ENCODE results near the gene SPATA32. TPM values are rescaled to one million over a fixed set of nuclear protein-coding genes. Genes with fewer than 3 reads are reported as not detected.
A peak's percentile ranks its signal among the peaks of the same experiment; 100 is the strongest.
"Not testable (repeated sequence)": the region's sequence is repeated elsewhere in the genome, so short reads cannot be mapped to it uniquely, and the experiment has no call there.

SPATA32 gene
- total RNA-seq, 4 donors from 2014 or later = not detected

GRCh38 chr17:45253879-45254278 lies 8.0 kb downstream of the SPATA32 start:
- Histone ChIP-seq H3K27ac (no peak overlapping the region), H3K9me3 (no peaks in the 10 kb centered on the region), H3K4me1 (peaks cover 0 to 12% (median under 1%) of the 10 kb centered on the region in 3 donors), H3K36me3 (peaks cover 0 to 3% (median 0%) of the 10 kb centered on the region in 3 donors), H3K27me3 (no peaks in the 10 kb centered on the region), H3K4me3 (no peak overlapping the region)
- 100% methylated on average over 1 to 2 of the region's 4 CpGs for WGBS, 2 donors
- DNase-seq = no peak
- intact Hi-C loops (cut with DNase I) = no loop called here
- TF ChIP-seq CTCF (IDR thresholded peaks at IDR 0.05) = no peak
- TF ChIP-seq POLR2A (IDR thresholded peaks at IDR 0.05) = no peak

GRCh38 chr17:45253237-45253636 lies 8.7 kb downstream of the SPATA32 start:
- H3K9me3 ChIP-seq; H3K36me3 ChIP-seq; H3K4me3 ChIP-seq; H3K27ac ChIP-seq; intact Hi-C loops (cut with DNase I); H3K27me3 ChIP-seq; DNase-seq: not testable (repeated sequence)
- H3K4me1 ChIP-seq = peaks cover 0 to 18% (median 5%) of the 10 kb centered on the region in 3 donors
- 85 to 91% methylated on average over 4 to 7 of the region's 7 CpGs for WGBS, 2 donors

DNA sequence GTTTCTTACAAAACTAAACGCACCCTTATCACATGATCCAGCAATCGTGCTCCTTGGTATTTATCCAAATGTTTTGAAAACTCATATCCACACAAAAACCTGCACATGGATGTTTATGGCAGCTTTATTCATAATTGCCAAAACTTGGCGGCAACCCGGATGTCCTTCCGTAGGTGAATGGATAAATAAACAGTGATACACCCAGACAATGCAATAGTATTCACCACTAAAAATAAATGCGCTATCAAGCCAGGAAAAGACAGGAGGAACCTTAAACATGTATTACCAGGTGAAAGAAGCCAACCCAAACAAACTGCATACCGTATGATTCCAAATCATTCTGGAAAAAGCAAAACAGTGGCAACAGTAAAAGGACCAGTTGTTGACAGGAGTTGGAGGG lies 10.0 kb downstream of the SPATA32 start:
- Histone ChIP-seq H3K27me3 (no peaks in the 10 kb centered on the region), H3K9me3 (no peaks in the 10 kb centered on the region), H3K4me3 (no peak overlapping the region), H3K27ac (peak overlapping the region in 1 of 4 donors; percentile 21), H3K36me3 (peaks cover 0 to 3% (median 0%) of the 10 kb centered on the region in 3 donors), H3K4me1 (peaks cover 5 to 31% (median 10%) of the 10 kb centered on the region in 3 donors)
- no peak for TF ChIP-seq POLR2A (IDR thresholded peaks at IDR 0.05)
- TF ChIP-seq CTCF (IDR thresholded peaks at IDR 0.05) = no peak
- 50 to 64% methylated on average over 7 of the region's 7 CpGs for WGBS, 2 donors
- intact Hi-C loops (cut with DNase I) = no loop called here
- no peak for DNase-seq

- peak overlapping the region; percentile 50 to 73 (median 68) for H3K4me3 ChIP-seq
- intact Hi-C loops (cut with DNase I) = no loop called here
- H3K27ac ChIP-seq = peak overlapping the region; percentile 88 to 95 (median 90)
- H3K9me3 ChIP-seq = no peaks in the 10 kb centered on the region
- H3K4me1 ChIP-seq = peaks cover 13 to 47% (median 16%) of the 10 kb centered on the region in 3 donors
- no peak for DNase-seq
- H3K27me3 ChIP-seq = no peaks in the 10 kb centered on the region
- H3K36me3 ChIP-seq = peaks cover 0 to 29% (median 0%) of the 10 kb centered on the region in 3 donors
- TF ChIP-seq POLR2A (IDR thresholded peaks at IDR 0.05) (no peak), CTCF (IDR thresholded peaks at IDR 0.05) (peak in 1 of 6 experiments; percentile 10)
- WGBS, 2 donors = 28 to 40% methylated on average over 1 to 6 of the region's 39 CpGs
These were observed 13.5 kb downstream of the SPATA32 start for GRCh38 chr17:45248132-45248957.

GRCh38 chr17:45247429-45248131 lies 14.3 kb downstream of the SPATA32 start:
- peaks cover 13 to 47% (median 16%) of the 10 kb centered on the region in 3 donors for H3K4me1 ChIP-seq
- intact Hi-C loops (cut with DNase I) = no loop called here
- peaks cover 0 to 34% (median 6%) of the 10 kb centered on the region in 3 donors for H3K36me3 ChIP-seq
- 0 to 4% methylated on average over 18 to 20 of the region's 61 CpGs for WGBS, 2 donors
- DNase-seq = peak; percentile 67
- no peaks in the 10 kb centered on the region for H3K9me3 ChIP-seq
- no peaks in the 10 kb centered on the region for H3K27me3 ChIP-seq
- TF ChIP-seq POLR2A (IDR thresholded peaks at IDR 0.05) = peak in 2 of 4 donors; percentile 55 to 69
- TF ChIP-seq CTCF (IDR thresholded peaks at IDR 0.05) = no peak
- peak overlapping the region; percentile 50 to 73 (median 68) for H3K4me3 ChIP-seq
- peak overlapping the region; percentile 88 to 95 (median 90) for H3K27ac ChIP-seq
